ENCODE data around the gene PDE7B.

The PDE7B gene

GRCh38 chr6:135897087-135897486 lies 45.6 kb downstream of the PDE7B start:
- TF ChIP-seq CTCF (IDR thresholded peaks at IDR 0.05; ENCODE audit: borderline replicate concordance, insufficient read depth, low read depth, low read length): no peak
- H3K4me3 ChIP-seq (ENCODE audit: low read depth, low read length): no peak overlapping the region

- H3K4me3 ChIP-seq (ENCODE audit: low read depth, low read length): no peak overlapping the region
Observed at GRCh38 chr6:135901774-135902524, 50.4 kb downstream of the PDE7B start.

GRCh38 chr6:135902756-135903331 lies 51.3 kb downstream of the PDE7B start:
- no peak for TF ChIP-seq CTCF (IDR thresholded peaks at IDR 0.05; ENCODE audit: borderline replicate concordance, insufficient read depth, low read depth, low read length)
- H3K4me3 ChIP-seq (ENCODE audit: low read depth, low read length): no peak overlapping the region

More at GRCh38 chr6:135901774-135902524, 50.4 kb downstream of the PDE7B start:
- TF ChIP-seq CTCF (IDR thresholded peaks at IDR 0.05; ENCODE audit: borderline replicate concordance, insufficient read depth, low read depth, low read length): no peak

GRCh38 chr6:135904666-135905065 lies 53.2 kb downstream of the PDE7B start:
- no peak for TF ChIP-seq CTCF (IDR thresholded peaks at IDR 0.05; ENCODE audit: borderline replicate concordance, insufficient read depth, low read depth, low read length)
- H3K4me3 ChIP-seq (ENCODE audit: low read depth, low read length): no peak overlapping the region

- no peak overlapping the region for H3K4me3 ChIP-seq (ENCODE audit: low read depth, low read length)
- no peak for TF ChIP-seq CTCF (IDR thresholded peaks at IDR 0.05; ENCODE audit: borderline replicate concordance, insufficient read depth, low read depth, low read length)
Observed at GRCh38 chr6:135905604-135906300, 54.3 kb downstream of the PDE7B start.

GRCh38 chr6:135906542-135906941 lies 55.0 kb downstream of the PDE7B start:
- no peak overlapping the region for H3K4me3 ChIP-seq (ENCODE audit: low read depth, low read length)
- TF ChIP-seq CTCF (IDR thresholded peaks at IDR 0.05; ENCODE audit: borderline replicate concordance, insufficient read depth, low read depth, low read length): no peak

Data from GM12875 (cell line).